Measurements from ENCODE around the gene TRIP10. TPM values are rescaled to one million over a fixed set of nuclear protein-coding genes. Genes with fewer than 3 reads are reported as not detected.

Gene TRIP10
- total and polyA plus RNA-seq, 2 of the 4 experiments (the other 2 are of a cell fraction): 39.1 to 47.0 TPM

GRCh38 chr19:6731822-6732221, 7.7 kb upstream of the TRIP10 start (continued):
- TF ChIP-seq FOS (IDR thresholded peaks at IDR 0.05; ENCODE audit: low read depth, low read length) (no peak), POLR2A (IDR thresholded peaks at IDR 0.05; ENCODE audit: low read depth, low read length) (no peak), SMC3 (IDR thresholded peaks at IDR 0.05; ENCODE audit: low read depth, low read length) (no peak), CEBPB (IDR thresholded peaks at IDR 0.05; ENCODE audit: low read depth, low read length) (no peak), NFE2L2 (IDR thresholded peaks at IDR 0.05; ENCODE audit: low read depth, low read length) (no peak), CHD1 (IDR thresholded peaks at IDR 0.05; ENCODE audit: low read depth, low read length) (no peak)

GRCh38 chr19:6732803-6733337, 6.6 kb upstream of the TRIP10 start:
- no peaks in the 10 kb centered on the region for H3K27me3 ChIP-seq (ENCODE audit: control insufficient read depth, insufficient read depth, low read length)
- no peak overlapping the region for H3K4me3 ChIP-seq (ENCODE audit: insufficient read depth, low read depth, low read length)
- no peak overlapping the region for H2AFZ ChIP-seq (replicated peaks; ENCODE audit: low read length, poor library complexity)
- H3K14ac ChIP-seq (replicated peaks; ENCODE audit: low read depth, low read length): no peak overlapping the region
- ATAC-seq (ENCODE audit: low read depth) (no peak), DNase-seq (no peak)
- H3K4me1 ChIP-seq (ENCODE audit: control insufficient read depth, insufficient read depth, low read length): 0 out of 2 replicates have a peak, but pooled peaks cover 1% of the 10 kb centered on the region
- H2AK5ac ChIP-seq (ENCODE audit: low read depth, low read length): no peak overlapping the region
- WGBS, 2 experiments (ENCODE audit: extremely low coverage in 2 of 2, insufficient read length in 1 of 2): 89% methylated on average over 6 of the region's 21 CpGs; no CpG with 5 or more reads in 1 of the 2 experiments
- ChIA-PET POLR2A (ENCODE audit: unreplicated experiment) (no interaction called here), CTCF (no interaction called here)
- no peak overlapping the region for H4K8ac ChIP-seq (ENCODE audit: low read depth in 2 of 2, low read length in 2 of 2)
- no peak overlapping the region for H3K18ac ChIP-seq (ENCODE audit: low read depth, low read length)
- no peak overlapping the region for H2BK120ac ChIP-seq (ENCODE audit: low read depth, low read length)
- no TSS peak for BruUV-seq (replicated peaks)
- peaks cover 0 to 26% of the 10 kb centered on the region in 2 experiments; a peak in 3 of 4 replicates for H3K79me1 ChIP-seq (ENCODE audit: low read depth in 1 of 2, low read length in 2 of 2)
- no peak overlapping the region for H2AK9ac ChIP-seq (replicated peaks; ENCODE audit: low read depth, low read length, poor library complexity)
- H3K4ac ChIP-seq (ENCODE audit: low read depth, low read length): no peak overlapping the region
- no peak overlapping the region for H4K5ac ChIP-seq (ENCODE audit: low read depth, low read length)
- intact Hi-C loops (cut with micrococcal nuclease): loop anchor here (10.0 kb wide), 1 partner anchor 332 kb away; the partner anchor contains the start of gene ZNF557
- no peak overlapping the region for H2BK5ac ChIP-seq (ENCODE audit: low read depth, low read length, poor library complexity, severe bottlenecking)
- H4K20me1 ChIP-seq (ENCODE audit: insufficient read depth, low read length): no peaks in the 10 kb centered on the region
- no peak overlapping the region for H3K4me2 ChIP-seq (ENCODE audit: low read depth, low read length)
- H4K91ac ChIP-seq (ENCODE audit: insufficient read depth, low read depth, low read length): no peak overlapping the region
- H3K36me3 ChIP-seq (ENCODE audit: control insufficient read depth, insufficient read depth, low read length): peaks cover 11% of the 10 kb centered on the region; the same call in 1 of the 2 replicates
- in situ Hi-C loops (cut with MboI; ENCODE audit: low sequenced_read_pairs): loop anchor here (10.0 kb wide), 2 partner anchors 132 to 218 kb away; no protein-coding TSS in a partner anchor
- peaks cover 3% of the 10 kb centered on the region; the same call in 1 of the 2 replicates for H3K9me1 ChIP-seq (ENCODE audit: insufficient read depth, low read length)
- H3K23ac ChIP-seq (ENCODE audit: low read depth, low read length): no peak overlapping the region
- dilution Hi-C loops (cut with HindIII; ENCODE audit: low sequenced_read_pairs, unreplicated experiment): no loop called here
- no peak overlapping the region for H2BK15ac ChIP-seq (ENCODE audit: low read depth, low read length)
- H2BK20ac ChIP-seq (ENCODE audit: low read depth, low read length): no peak overlapping the region
- no peak overlapping the region for H3K9ac ChIP-seq (ENCODE audit: low read depth, low read length)
- TF ChIP-seq MXI1 (IDR thresholded peaks at IDR 0.05; ENCODE audit: borderline replicate concordance, low read depth, low read length) (no peak), RCOR1 (IDR thresholded peaks at IDR 0.05; ENCODE audit: insufficient replicate concordance, low read length) (no peak), CTCF (conservative IDR thresholded peaks at IDR 0.05; ENCODE audit: low read depth, low read length) (no peak), USF2 (IDR thresholded peaks at IDR 0.05; ENCODE audit: low read depth, low read length) (no peak), SMC3 (IDR thresholded peaks at IDR 0.05; ENCODE audit: low read depth, low read length) (no peak)
- H3K56ac ChIP-seq (ENCODE audit: extremely low read depth, insufficient read depth, low read length): no peak overlapping the region
- no peak overlapping the region for H3K27ac ChIP-seq (ENCODE audit: insufficient read depth, low read length)
- H3K9me3 ChIP-seq (ENCODE audit: control insufficient read depth, insufficient read depth, low read length): no peaks in the 10 kb centered on the region
